BLaER1 treated with 17β-estradiol and CSF1 and Interleukin-3, amounts not matched to agents 10 nM and 100 nM (cell line): ENCODE data around the gene NOP14.
A peak's percentile ranks its signal among the peaks of the same experiment; 100 is the strongest.
"Not testable (repeated sequence)": the region's sequence is repeated elsewhere in the genome, so short reads cannot be mapped to it uniquely, and the experiment has no call there.

Experiments
- H3K27ac ChIP-seq, 11 experiments: shearing (Covaris generic); formaldehyde crosslinking; 2 replicates each; pipeline ENCODE4 v1.8.1; 2022
- H3K27me3 ChIP-seq, 11 experiments: shearing (Covaris generic); formaldehyde crosslinking; 2 replicates each; pipeline ENCODE4 v1.8.1; 2022
- H3K36me3 ChIP-seq, 11 experiments: shearing (Covaris generic); formaldehyde crosslinking; 2 replicates each; pipeline ENCODE4 v1.8.1; 2022
- H3K4me1 ChIP-seq, 10 experiments: shearing (Covaris generic); formaldehyde crosslinking; 2 replicates each; pipeline ENCODE4 v1.8.1; 2022
- H3K4me2 ChIP-seq, 11 experiments: shearing (Covaris generic); formaldehyde crosslinking; 2 replicates each; pipeline ENCODE4 v1.8.1; 2022
- H3K4me3 ChIP-seq, 10 experiments: shearing (Covaris generic); formaldehyde crosslinking; 2 replicates each; pipeline ENCODE4 v1.8.1; 2022
- H3K9ac ChIP-seq, 11 experiments: shearing (Covaris generic); formaldehyde crosslinking; 2 replicates each; pipeline ENCODE4 v1.8.1; 2022
- H3K9me3 ChIP-seq, 11 experiments: shearing (Covaris generic); formaldehyde crosslinking; replicated peaks in 1 of 11; 2 replicates each; pipeline ENCODE4 v1.8.1; 2022
- H4K20me1 ChIP-seq, 11 experiments: shearing (Covaris generic); formaldehyde crosslinking; 2 replicates each; pipeline ENCODE4 v1.8.1; 2022
- Cebpa-rat ChIP-seq, 11 experiments: shearing (Covaris generic); IDR thresholded peaks; 2 replicates each; pipeline ENCODE4 v1.8.1; 2022

The NOP14 gene

GRCh38 chr4:2953496-2953895 lies 9.7 kb downstream of the NOP14 start:
- Histone ChIP-seq H3K36me3 (peaks cover 96 to 100% (median 99%) of the 10 kb centered on the region in 11 experiments), H3K4me1 (peaks cover 0 to 13% (median 2%) of the 10 kb centered on the region in 10 experiments; a peak in 7 of 20 replicates), H3K9ac (no peak overlapping the region), H3K4me2 (no peak overlapping the region), H3K27ac (no peak overlapping the region), H4K20me1 (peaks cover 41 to 100% (median 99%) of the 10 kb centered on the region in 11 experiments; a peak in 21 of 22 replicates), H3K9me3 (no peaks in the 10 kb centered on the region), H3K4me3 (no peak overlapping the region), H3K27me3 (no peaks in the 10 kb centered on the region)
- TF ChIP-seq Cebpa-rat (IDR thresholded peaks at IDR 0.05): no peak

- H3K4me1 ChIP-seq: peaks cover 0 to 13% (median 2%) of the 10 kb centered on the region in 10 experiments; a peak in 7 of 20 replicates
- peaks cover 96 to 100% (median 99%) of the 10 kb centered on the region in 11 experiments for H3K36me3 ChIP-seq
- TF ChIP-seq Cebpa-rat (IDR thresholded peaks at IDR 0.05): no peak
- no peak overlapping the region for H3K27ac ChIP-seq
- no peaks in the 10 kb centered on the region for H3K27me3 ChIP-seq
- no peak overlapping the region for H3K4me3 ChIP-seq
- H3K9ac ChIP-seq: no peak overlapping the region; a peak in 2 of 22 replicates
- H4K20me1 ChIP-seq: peaks cover 22 to 100% (median 99%) of the 10 kb centered on the region in 11 experiments; a peak in 21 of 22 replicates
- H3K9me3 ChIP-seq: no peaks in the 10 kb centered on the region
- H3K4me2 ChIP-seq: no peak overlapping the region
These were observed 12.8 kb downstream of the NOP14 start for GRCh38 chr4:2950221-2950989.

- peaks cover 98 to 100% (median 100%) of the 10 kb centered on the region in 11 experiments for H3K36me3 ChIP-seq
- no peak overlapping the region for H3K4me3 ChIP-seq
- peaks cover 17 to 100% (median 98%) of the 10 kb centered on the region in 11 experiments; a peak in 21 of 22 replicates for H4K20me1 ChIP-seq
- no peaks in the 10 kb centered on the region for H3K27me3 ChIP-seq
- no peaks in the 10 kb centered on the region for H3K9me3 ChIP-seq
- no peak for TF ChIP-seq Cebpa-rat (IDR thresholded peaks at IDR 0.05)
- no peak overlapping the region for H3K4me2 ChIP-seq
- peak overlapping the region in 1 of 11 experiments; percentile 36; a peak in 3 of 22 replicates for H3K9ac ChIP-seq
- no peak overlapping the region for H3K27ac ChIP-seq
- H3K4me1 ChIP-seq: peaks cover 0 to 10% (median under 1%) of the 10 kb centered on the region in 10 experiments; a peak in 7 of 20 replicates
These were observed 13.5 kb downstream of the NOP14 start for GRCh38 chr4:2949782-2950125.

DNA sequence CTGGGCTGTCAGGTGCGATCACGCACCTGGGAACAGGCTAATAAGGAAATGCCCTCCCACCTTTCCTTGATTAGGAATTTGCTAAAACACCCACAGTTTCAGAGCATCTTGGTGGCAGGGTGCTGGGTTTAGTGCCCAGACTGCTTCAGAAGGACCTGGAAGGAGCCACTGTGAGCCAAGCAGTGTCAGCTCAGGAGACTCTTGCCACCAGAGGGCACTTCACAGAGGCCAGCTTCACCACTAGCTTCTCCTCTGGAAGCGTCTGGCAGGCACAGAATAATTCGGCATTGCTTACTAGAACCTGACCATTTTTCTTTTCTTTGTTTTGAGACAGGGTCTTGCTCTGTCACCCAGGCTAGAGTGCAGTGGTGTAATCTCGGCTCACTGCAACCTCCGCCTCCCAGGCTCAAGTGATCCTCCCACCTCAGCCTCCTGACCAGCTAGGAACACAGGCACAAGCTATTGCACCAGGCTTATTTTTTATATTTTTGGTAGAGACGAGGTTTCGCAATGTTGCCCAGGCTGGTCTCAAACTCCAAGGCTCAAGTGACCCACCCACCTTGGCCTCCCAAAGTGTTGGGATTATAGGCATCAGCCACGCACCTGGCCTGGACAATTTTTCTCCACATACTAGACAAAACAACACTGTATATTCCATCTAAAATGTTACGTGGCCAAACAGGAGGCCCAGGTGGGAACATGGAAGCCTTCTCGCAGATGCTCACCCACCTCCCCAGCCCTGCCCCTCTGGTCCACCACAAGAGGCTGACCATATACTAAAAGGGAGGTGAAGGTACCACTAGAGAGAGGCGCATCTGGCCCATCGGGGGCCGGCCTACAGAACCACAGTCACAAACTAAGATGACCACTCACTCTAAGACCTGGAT lies 14.1 kb downstream of the NOP14 start:
- peak in 5 of 11 experiments; percentile 24 to 74 (median 47); a peak in 7 of 22 replicates for TF ChIP-seq Cebpa-rat (IDR thresholded peaks at IDR 0.05)
- no peaks in the 10 kb centered on the region for H3K27me3 ChIP-seq
- peaks cover 11 to 100% (median 97%) of the 10 kb centered on the region in 11 experiments; a peak in 21 of 22 replicates for H4K20me1 ChIP-seq
- no peak overlapping the region for H3K27ac ChIP-seq
- H3K4me3 ChIP-seq: no peak overlapping the region
- no peak overlapping the region for H3K4me2 ChIP-seq
- peaks cover 0 to 6% (median 0%) of the 10 kb centered on the region in 10 experiments; a peak in 4 of 20 replicates for H3K4me1 ChIP-seq
- peaks cover 97 to 100% (median 100%) of the 10 kb centered on the region in 11 experiments for H3K36me3 ChIP-seq
- H3K9ac ChIP-seq: peak overlapping the region in 1 of 11 experiments; percentile 36; a peak in 2 of 22 replicates
- H3K9me3 ChIP-seq: no peaks in the 10 kb centered on the region

DNA sequence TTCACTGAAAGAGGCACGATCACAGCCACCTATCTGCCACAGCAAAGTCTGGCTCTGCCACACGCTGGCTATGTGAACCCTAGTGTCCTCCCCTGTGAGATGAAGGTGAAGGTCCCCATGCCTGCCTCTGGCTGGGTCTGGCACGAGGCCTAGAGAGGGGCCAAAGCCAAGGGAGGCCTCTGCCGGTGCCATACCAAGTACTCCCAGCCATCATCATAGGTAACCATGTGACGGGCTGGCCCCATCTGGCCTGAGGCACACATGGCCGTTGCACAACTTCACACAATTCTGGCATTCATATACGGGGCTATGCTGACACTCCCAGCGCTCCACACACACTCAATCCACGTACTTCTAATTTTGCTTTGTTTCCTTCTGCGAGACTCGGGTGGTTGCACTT lies 15.3 kb downstream of the NOP14 start:
- Histone ChIP-seq H3K4me1 (peaks cover 0 to 11% (median 3%) of the 10 kb centered on the region in 10 experiments; a peak in 11 of 20 replicates), H3K27ac (no peak overlapping the region), H3K4me3 (no peak overlapping the region), H3K9me3 (no peaks in the 10 kb centered on the region), H3K27me3 (no peaks in the 10 kb centered on the region), H3K36me3 (peaks cover 97 to 100% (median 100%) of the 10 kb centered on the region in 11 experiments), H4K20me1 (peaks cover 3 to 100% (median 97%) of the 10 kb centered on the region in 11 experiments; a peak in 21 of 22 replicates), H3K4me2 (no peak overlapping the region), H3K9ac (no peak overlapping the region)
- TF ChIP-seq Cebpa-rat (IDR thresholded peaks at IDR 0.05): no peak

DNA sequence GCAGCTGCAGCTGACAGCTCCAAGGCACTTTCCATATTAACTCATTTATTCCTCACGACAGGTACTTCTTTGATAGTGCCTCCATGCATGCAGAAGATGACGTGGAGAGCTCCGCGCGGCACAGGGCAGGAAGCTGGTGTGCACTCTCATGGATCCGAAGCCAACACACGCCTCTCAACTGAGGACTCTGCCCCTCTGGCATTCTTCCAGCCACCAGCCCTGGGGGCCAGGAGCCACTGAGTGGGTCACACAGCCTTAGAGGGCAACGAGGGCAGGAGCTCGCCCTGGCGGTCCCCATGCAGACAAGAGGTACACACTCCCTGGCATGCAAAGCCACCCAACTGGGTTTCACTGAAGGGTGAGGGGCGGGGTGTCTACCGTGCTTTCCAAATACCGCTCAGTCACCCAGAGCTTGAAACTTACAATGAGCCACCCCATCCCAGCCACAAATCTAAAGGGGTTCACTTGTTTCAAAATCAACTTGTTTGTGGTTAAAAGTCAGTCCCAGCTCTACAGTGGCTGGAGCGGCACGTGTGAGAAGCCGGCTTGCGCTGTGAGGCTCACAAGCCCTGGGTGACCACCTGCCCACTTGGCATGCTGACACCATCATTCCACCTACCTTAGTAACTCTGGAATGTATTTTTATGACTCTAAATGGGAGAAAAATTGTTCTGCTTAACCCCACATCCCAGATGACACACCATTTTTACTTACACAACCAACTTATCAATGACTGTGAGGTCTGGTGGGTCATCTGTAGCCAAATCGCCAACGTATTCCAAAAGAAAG lies 16.2 kb downstream of the NOP14 start:
- peaks cover 3 to 100% (median 98%) of the 10 kb centered on the region in 11 experiments; a peak in 21 of 22 replicates for H4K20me1 ChIP-seq
- TF ChIP-seq Cebpa-rat (IDR thresholded peaks at IDR 0.05): no peak
- no peak overlapping the region for H3K9ac ChIP-seq
- H3K4me3 ChIP-seq: no peak overlapping the region
- no peak overlapping the region for H3K27ac ChIP-seq
- H3K4me1 ChIP-seq: peaks cover 0 to 18% (median 10%) of the 10 kb centered on the region in 10 experiments; a peak in 11 of 20 replicates
- H3K9me3 ChIP-seq: no peaks in the 10 kb centered on the region
- H3K4me2 ChIP-seq: no peak overlapping the region
- no peaks in the 10 kb centered on the region for H3K27me3 ChIP-seq
- peaks cover 97 to 100% (median 100%) of the 10 kb centered on the region in 11 experiments for H3K36me3 ChIP-seq

GRCh38 chr4:2945619-2946604 lies 17.3 kb downstream of the NOP14 start:
- not testable (repeated sequence) for H3K27ac ChIP-seq, H3K4me3 ChIP-seq, H3K9me3 ChIP-seq, H3K27me3 ChIP-seq, H3K4me2 ChIP-seq, H3K9ac ChIP-seq
- Histone ChIP-seq H3K36me3 (peaks cover 97 to 100% (median 100%) of the 10 kb centered on the region in 11 experiments), H4K20me1 (peaks cover 3 to 100% (median 98%) of the 10 kb centered on the region in 11 experiments; a peak in 21 of 22 replicates), H3K4me1 (peaks cover 0 to 20% (median 10%) of the 10 kb centered on the region in 10 experiments; a peak in 11 of 20 replicates)
